IPS-15b (cell line): ENCODE measurements around the gene RAB4B.

Experiments
- H3K27me3 ChIP-seq: one replicate; pipeline ENCODE4 v1.6.1; 2013; ENCODE audit warnings: low read length; ENCODE audit not compliant: control insufficient read depth, insufficient read depth
- H3K36me3 ChIP-seq: one replicate; pipeline ENCODE4 v1.6.1; 2013; ENCODE audit warnings: low read length; ENCODE audit not compliant: control insufficient read depth, insufficient read depth
- H3K4me1 ChIP-seq: one replicate; pipeline ENCODE4 v1.6.1; 2013; ENCODE audit warnings: mild to moderate bottlenecking, low read length; ENCODE audit not compliant: control insufficient read depth, insufficient read depth
- H3K4me3 ChIP-seq: one replicate; pipeline ENCODE4 v1.5.1; 2013; ENCODE audit warnings: low read depth, low read length
- H3K9ac ChIP-seq: one replicate; pipeline ENCODE4 v1.6.1; 2013; ENCODE audit warnings: low read depth, mild to moderate bottlenecking, low read length
- H3K9me3 ChIP-seq: one replicate; pipeline ENCODE4 v1.6.1; 2013; ENCODE audit warnings: mild to moderate bottlenecking, low read length; ENCODE audit not compliant: control insufficient read depth, insufficient read depth

The RAB4B gene

GRCh38 chr19:40785526-40785925 lies 7.5 kb downstream of the RAB4B start:
- Histone ChIP-seq H3K9me3 (no peaks in the 10 kb centered on the region), H3K4me3 (no peak overlapping the region), H3K4me1 (no peaks in the 10 kb centered on the region), H3K27me3 (no peaks in the 10 kb centered on the region), H3K9ac (no peak overlapping the region), H3K36me3 (no peaks in the 10 kb centered on the region)

DNA sequence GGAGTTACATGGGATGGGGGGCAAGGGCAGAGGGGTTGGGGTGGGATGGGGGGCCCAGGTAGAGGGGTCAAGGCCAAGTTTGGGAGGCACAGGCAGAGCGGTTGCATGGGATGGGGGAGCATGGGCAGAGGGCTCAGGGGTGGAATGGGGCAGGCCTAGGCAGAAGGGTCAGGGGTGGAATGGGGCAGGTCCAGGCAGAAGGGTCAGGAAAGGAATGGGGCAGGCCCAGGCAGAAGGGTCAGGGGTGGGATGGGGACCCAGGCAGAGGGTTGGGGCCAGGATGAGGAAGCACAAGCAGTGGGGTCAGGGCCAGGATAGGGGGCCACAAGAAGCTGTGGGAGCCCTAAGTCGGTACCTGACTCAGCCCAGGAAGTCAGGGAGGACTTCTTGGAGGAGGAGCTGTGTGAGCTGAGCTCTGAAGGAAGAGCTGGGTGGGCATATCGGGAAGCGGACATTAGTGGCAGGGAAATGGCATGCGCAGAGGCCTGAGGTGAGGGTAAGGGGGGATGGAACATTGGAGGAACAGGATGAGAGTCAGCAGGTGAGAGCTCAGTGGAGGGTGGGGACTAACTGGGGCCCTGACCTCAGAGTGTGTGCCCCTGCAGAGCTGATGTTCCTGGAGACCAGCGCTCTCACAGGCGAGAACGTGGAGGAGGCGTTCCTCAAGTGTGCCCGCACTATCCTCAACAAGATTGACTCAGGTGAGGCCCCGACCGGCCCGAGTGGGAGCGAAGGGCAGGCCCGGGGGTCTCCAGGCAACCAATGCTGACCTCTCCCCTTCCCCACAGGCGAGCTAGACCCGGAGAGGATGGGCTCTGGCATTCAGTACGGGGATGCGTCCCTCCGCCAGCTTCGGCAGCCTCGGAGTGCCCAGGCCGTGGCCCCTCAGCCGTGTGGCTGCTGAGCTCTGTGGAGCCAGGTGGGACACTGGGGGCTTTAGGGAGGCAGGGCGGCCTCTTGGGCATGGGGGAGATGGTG lies 8.3 kb downstream of the RAB4B start:
- Histone ChIP-seq H3K4me3 (no peak overlapping the region), H3K9ac (peak overlapping the region; percentile 24), H3K9me3 (no peaks in the 10 kb centered on the region), H3K4me1 (no peaks in the 10 kb centered on the region), H3K27me3 (no peaks in the 10 kb centered on the region), H3K36me3 (no peaks in the 10 kb centered on the region)

DNA sequence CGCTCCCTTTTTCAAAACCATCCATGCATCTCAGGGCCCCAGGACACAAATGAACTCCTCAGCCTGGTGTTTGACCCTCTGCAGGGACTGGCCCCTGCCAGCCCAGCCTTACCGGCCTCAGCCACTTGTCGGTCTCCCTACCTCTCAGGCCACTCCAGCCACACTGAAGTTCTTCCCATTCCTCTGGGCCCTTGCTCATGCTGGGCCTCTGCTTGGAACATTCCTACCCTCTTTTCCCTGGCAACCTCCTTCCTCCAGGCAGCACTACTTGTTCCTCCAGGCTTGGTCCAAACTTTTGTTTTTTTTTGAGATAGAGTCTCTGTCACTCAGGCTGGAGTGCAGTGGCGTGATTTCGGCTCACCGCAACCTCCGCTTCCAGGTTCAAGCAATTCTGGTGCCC lies 13.3 kb downstream of the RAB4B start:
- H3K4me1 ChIP-seq: no peaks in the 10 kb centered on the region
- no peak overlapping the region for H3K9ac ChIP-seq
- H3K27me3 ChIP-seq: no peaks in the 10 kb centered on the region
- no peaks in the 10 kb centered on the region for H3K9me3 ChIP-seq
- H3K4me3 ChIP-seq: no peak overlapping the region
- H3K36me3 ChIP-seq: no peaks in the 10 kb centered on the region

DNA sequence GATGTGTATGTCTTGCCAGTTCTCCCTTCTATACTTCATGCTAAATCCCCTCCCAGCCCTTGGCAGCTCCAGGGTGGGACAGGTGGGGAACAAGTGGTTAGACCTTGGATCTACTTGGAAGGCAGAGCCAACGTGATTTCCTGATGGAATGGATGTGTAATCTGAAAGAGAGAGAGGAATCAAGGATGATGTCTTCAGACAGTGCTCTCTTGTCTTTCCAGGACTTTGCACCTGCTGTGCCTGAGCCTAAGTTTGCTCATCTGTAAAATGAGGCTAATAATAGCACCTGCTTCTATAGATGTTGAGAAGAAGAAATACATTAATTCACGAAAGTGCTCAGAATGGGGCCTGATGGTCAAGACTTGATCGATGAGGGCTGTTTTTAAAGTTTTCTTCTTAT lies 13.9 kb downstream of the RAB4B start:
- Histone ChIP-seq H3K4me3 (no peak overlapping the region), H3K9me3 (no peaks in the 10 kb centered on the region), H3K27me3 (no peaks in the 10 kb centered on the region), H3K36me3 (no peaks in the 10 kb centered on the region), H3K9ac (no peak overlapping the region), H3K4me1 (no peaks in the 10 kb centered on the region)

DNA sequence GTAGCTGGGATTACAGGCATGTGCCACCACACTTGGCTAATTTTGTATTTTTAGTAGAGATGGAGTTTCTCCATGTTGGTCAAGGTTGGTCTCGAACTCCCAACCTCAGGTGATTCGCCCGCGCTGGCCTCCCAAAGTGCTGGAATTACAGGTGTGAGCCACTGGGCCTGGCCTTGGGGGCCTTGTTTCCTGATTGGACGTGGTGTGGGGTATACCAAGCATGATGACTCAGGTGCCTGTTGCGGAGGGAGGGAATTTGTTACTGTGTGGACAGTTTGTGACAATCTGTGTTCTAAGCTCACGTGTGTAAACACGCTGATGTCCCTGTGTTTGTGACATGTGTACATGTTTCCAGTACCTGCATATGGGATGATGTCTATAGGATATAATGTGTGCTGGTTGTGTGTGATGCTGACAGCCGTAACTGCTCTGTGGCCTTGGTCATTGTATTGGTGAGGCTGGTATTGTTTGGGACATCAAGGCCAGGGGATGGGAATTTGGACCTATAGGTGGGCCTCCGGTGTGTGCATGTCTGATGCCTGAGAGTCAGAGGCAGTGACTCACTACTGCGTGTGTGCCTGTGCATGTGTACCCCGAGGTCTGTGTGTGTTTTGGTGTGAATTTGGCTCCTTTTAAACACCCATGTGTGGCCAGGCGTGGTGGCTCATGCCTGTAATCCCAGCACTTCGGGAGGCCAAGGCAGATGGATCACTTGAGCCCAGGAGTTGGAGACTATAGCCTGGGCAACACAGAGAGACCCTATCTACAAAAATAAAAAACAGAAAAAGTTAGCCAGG lies 19.3 kb downstream of the RAB4B start:
- Histone ChIP-seq H3K4me3 (no peak overlapping the region), H3K9me3 (no peaks in the 10 kb centered on the region), H3K4me1 (peaks cover 4% of the 10 kb centered on the region), H3K36me3 (peaks cover 18% of the 10 kb centered on the region), H3K27me3 (no peaks in the 10 kb centered on the region), H3K9ac (no peak overlapping the region)

GRCh38 chr19:40797963-40798682 lies 20.1 kb downstream of the RAB4B start:
- H3K4me1 ChIP-seq: peaks cover 6% of the 10 kb centered on the region
- H3K36me3 ChIP-seq: peaks cover 24% of the 10 kb centered on the region
- H3K4me3 ChIP-seq: peak overlapping the region; percentile 83
- H3K9ac ChIP-seq: peak overlapping the region; percentile 82
- H3K27me3 ChIP-seq: no peaks in the 10 kb centered on the region
- no peaks in the 10 kb centered on the region for H3K9me3 ChIP-seq

DNA sequence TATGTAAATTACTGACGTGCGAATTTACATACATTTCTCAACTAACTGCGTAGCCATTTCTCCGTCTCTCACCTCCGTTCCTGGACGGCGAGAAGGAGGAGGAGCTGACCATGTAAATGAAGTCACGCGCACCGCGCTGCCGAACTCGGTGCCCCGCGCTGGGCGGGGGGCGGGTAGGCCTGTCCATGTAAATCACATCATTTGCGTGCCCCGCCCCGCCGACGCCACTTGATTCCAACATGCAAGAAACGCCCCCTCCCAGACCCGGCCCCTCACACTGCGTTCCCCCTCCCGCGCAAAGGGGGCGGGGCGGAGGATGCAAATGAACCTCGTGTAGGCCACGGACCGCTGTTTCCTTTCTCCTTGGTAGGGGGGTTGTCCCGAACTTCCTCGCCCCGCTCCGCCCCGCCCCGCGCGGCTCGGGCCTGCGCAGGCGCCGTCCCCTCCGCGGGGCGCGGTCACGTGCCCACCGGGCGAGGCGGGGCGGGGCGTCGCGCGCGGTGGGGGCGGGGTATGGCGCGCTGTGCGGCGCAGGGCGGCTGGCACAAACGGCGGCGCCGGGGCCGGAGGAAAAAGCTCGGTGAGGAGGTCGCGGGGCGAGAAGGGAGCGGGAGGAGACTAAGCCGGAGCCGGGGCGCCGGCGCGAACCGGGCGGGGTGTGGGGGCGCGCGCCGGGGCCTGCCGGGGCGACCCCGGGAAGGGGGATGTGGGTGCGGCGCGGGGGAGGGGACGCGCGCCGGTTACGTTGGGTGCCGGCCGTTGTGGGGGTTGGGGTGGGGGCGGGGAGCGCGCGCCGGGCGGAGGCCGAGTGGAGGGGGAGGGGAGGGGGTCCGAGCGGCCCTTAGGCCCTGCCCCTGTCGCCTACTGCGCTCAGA lies 20.9 kb downstream of the RAB4B start, which contains the start of gene EGLN2:
EGLN2 (plus strand) TSS at position 509 of the 875 bp plus-strand sequence. CDS start 1,382 bp downstream, outside the sequence.
- peaks cover 30% of the 10 kb centered on the region for H3K36me3 ChIP-seq
- H3K4me3 ChIP-seq: peak within 1 kb of the TSS; percentile 83
- peaks cover 13% of the 10 kb centered on the region for H3K4me1 ChIP-seq
- no peaks in the 10 kb centered on the region for H3K9me3 ChIP-seq
- peak within 1 kb of the TSS; percentile 82 for H3K9ac ChIP-seq
- no peaks in the 10 kb centered on the region for H3K27me3 ChIP-seq

DNA sequence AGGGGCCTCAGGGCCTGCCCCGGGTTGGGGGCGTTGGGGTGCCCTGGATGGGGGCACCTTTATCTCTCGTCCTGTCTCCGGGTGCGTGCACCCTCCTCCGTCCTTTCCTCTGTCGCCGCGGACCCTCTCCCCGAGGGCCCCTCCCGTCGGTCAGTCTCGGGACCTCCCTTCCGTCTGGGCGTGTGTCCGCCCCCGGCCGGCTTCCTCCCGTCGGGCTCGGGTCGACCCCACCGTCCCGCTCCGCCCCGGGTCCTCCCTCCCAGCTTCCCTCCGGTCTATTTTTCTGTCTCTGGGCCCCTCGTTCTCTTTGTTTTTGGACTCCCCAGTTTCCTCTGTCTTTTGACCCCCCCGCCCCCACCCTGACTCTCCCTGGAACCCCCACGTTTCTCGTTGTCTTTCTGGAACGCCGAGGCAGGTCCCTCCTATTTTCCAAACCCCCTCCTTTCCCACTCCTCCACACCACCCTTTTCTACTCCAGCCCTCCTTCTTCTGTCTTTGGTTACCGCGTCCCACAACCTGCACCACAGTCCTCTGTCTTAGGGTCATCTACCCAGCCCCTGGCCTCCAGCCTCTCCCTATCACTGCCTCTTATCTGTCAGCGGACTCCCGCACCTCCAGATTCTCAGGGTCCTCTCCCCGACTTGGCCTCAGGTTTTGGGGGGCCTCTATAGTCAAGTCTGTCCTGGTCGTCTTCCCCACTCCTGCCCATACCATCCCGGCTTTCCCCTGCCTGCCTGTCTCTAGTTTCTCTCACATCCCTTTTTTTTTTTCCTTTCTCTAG lies 21.7 kb downstream of the RAB4B start:
- peaks cover 21% of the 10 kb centered on the region for H3K4me1 ChIP-seq
- H3K4me3 ChIP-seq: peak overlapping the region; percentile 82
- H3K9ac ChIP-seq: peak overlapping the region; percentile 70
- H3K9me3 ChIP-seq: no peaks in the 10 kb centered on the region
- no peaks in the 10 kb centered on the region for H3K27me3 ChIP-seq
- peaks cover 35% of the 10 kb centered on the region for H3K36me3 ChIP-seq

GRCh38 chr19:40800339-40800996 lies 22.4 kb downstream of the RAB4B start:
- H3K4me3 ChIP-seq: peak overlapping the region; percentile 82
- no peaks in the 10 kb centered on the region for H3K9me3 ChIP-seq
- no peaks in the 10 kb centered on the region for H3K27me3 ChIP-seq
- peak overlapping the region; percentile 70 for H3K9ac ChIP-seq
- H3K4me1 ChIP-seq: peaks cover 23% of the 10 kb centered on the region
- peaks cover 42% of the 10 kb centered on the region for H3K36me3 ChIP-seq

- Histone ChIP-seq H3K27me3 (no peaks in the 10 kb centered on the region), H3K9ac (no peak overlapping the region), H3K4me3 (peak overlapping the region; percentile 32), H3K4me1 (peaks cover 29% of the 10 kb centered on the region), H3K36me3 (peaks cover 43% of the 10 kb centered on the region), H3K9me3 (no peaks in the 10 kb centered on the region)
Measured at GRCh38 chr19:40800997-40801377, 22.9 kb downstream of the RAB4B start.
